HepG2 (cell line): ENCODE results near the gene CKLF.
A peak's percentile ranks its signal among the peaks of the same experiment; 100 is the strongest.

Experiments used
- CHD2 ChIP-seq: IDR thresholded peaks from 2 replicates; pipeline ENCODE4 v1.6.1; 2011; ENCODE audit warnings: low read depth, low read length, improper control_type of control experiment
- CTCF ChIP-seq: sonication (generic); formaldehyde crosslinking; IDR thresholded peaks from 2 replicates; pipeline ENCODE4 v1.5.0; 2020; ENCODE audit warnings: mild to moderate bottlenecking, missing genetic modification reagents, moderate library complexity
- FOSL1 ChIP-seq: sonication (generic); formaldehyde crosslinking; IDR thresholded peaks from 2 replicates; pipeline ENCODE4 v1.9.0; 2021; ENCODE audit warnings: missing genetic modification reagents, borderline replicate concordance
- MEIS1 ChIP-seq: sonication (generic); formaldehyde crosslinking; IDR thresholded peaks from 2 replicates; pipeline ENCODE4 v1.9.0; 2021; ENCODE audit warnings: mild to moderate bottlenecking, missing genetic modification reagents, moderate library complexity, borderline replicate concordance
- PHB2 ChIP-seq: fragments of 450-650 bp; IDR thresholded peaks from 2 replicates; pipeline ENCODE4 v1.6.1; 2018; ENCODE audit not compliant: partially characterized antibody
- POLR2AphosphoS5 ChIP-seq: IDR thresholded peaks from 2 replicates; pipeline ENCODE4 v1.6.1; 2012; ENCODE audit warnings: low read depth, low read length
- ZSCAN29 ChIP-seq: sonication (generic); formaldehyde crosslinking; conservative IDR thresholded peaks from 2 replicates; pipeline ENCODE4 v1.4.0; 2020; ENCODE audit warnings: mild to moderate bottlenecking, missing genetic modification reagents

GRCh38 chr16:66552286-66553177 is at the start of gene CKLF:
- TF ChIP-seq ZSCAN29 (no peak; the same call in 1 of the 2 replicates), MEIS1 (CRISPR knock-in tag) (peak; percentile 55), CTCF (no peak; the same call in 1 of the 2 replicates), CHD2 (peak; percentile 88), PHB2 (no peak), FOSL1 (CRISPR knock-in tag) (peak; percentile 8; the same call in 1 of the 2 replicates), POLR2AphosphoS5 (peak; percentile 99)
